ENCODE data around the gene ZNF256.

GRCh38 chr19:57903618-57904184 lies 43.8 kb downstream of the ZNF256 start:
- TF ChIP-seq RELA (IDR thresholded peaks at IDR 0.05; ENCODE audit: borderline replicate concordance, partially characterized antibody) (no peak), CTCF (IDR thresholded peaks at IDR 0.05 in 2 of 3, conservative IDR thresholded peaks at IDR 0.05 in 1 of 3; ENCODE audit: control insufficient read depth in 2 of 3, extremely low read depth in 1 of 3, insufficient read depth in 1 of 3, low read depth in 3 of 3, low read length in 3 of 3) (no peak), SMAD1 (IDR thresholded peaks at IDR 0.05; ENCODE audit: low read depth, partially characterized antibody) (no peak), NRF1 (conservative IDR thresholded peaks at IDR 0.05; ENCODE audit: low read depth, low read length) (no peak), BHLHE40 (IDR thresholded peaks at IDR 0.05; ENCODE audit: borderline replicate concordance in 1 of 2, low read depth in 2 of 2, low read length in 1 of 2) (no peak), NR2F1 (conservative IDR thresholded peaks at IDR 0.05) (no peak), HDAC2 (IDR thresholded peaks at IDR 0.05) (no peak), POU2F2 (IDR thresholded peaks at IDR 0.05; ENCODE audit: borderline replicate concordance, low read depth, low read length) (no peak), RAD51 (IDR thresholded peaks at IDR 0.05) (no peak), TCF12 (IDR thresholded peaks at IDR 0.05; ENCODE audit: low read depth, low read length) (no peak), ATF2 (IDR thresholded peaks at IDR 0.05; ENCODE audit: low read length) (no peak)
- TF ChIP-seq, protein P1, sequence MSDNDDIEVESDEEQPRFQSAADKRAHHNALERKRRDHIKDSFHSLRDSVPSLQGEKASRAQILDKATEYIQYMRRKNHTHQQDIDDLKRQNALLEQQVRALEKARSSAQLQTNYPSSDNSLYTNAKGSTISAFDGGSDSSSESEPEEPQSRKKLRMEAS (IDR thresholded peaks at IDR 0.05; ENCODE audit: low read depth, low read length), result no peak
- TF ChIP-seq, protein P2, sequence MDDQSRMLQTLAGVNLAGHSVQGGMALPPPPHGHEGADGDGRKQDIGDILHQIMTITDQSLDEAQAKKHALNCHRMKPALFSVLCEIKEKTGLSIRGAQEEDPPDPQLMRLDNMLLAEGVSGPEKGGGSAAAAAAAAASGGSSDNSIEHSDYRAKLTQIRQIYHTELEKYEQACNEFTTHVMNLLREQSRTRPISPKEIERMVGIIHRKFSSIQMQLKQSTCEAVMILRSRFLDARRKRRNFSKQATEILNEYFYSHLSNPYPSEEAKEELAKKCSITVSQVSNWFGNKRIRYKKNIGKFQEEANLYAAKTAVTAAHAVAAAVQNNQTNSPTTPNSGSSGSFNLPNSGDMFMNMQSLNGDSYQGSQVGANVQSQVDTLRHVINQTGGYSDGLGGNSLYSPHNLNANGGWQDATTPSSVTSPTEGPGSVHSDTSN (IDR thresholded peaks at IDR 0.05; ENCODE audit: insufficient replicate concordance, low read depth, low read length), result no peak
- TF ChIP-seq, protein P3, sequence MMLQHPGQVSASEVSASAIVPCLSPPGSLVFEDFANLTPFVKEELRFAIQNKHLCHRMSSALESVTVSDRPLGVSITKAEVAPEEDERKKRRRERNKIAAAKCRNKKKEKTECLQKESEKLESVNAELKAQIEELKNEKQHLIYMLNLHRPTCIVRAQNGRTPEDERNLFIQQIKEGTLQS (IDR thresholded peaks at IDR 0.05; ENCODE audit: borderline replicate concordance, extremely low read depth, low read depth, low read length), result no peak
